Measurements from ENCODE around the gene OR52R1. TPM values are rescaled to one million over a fixed set of nuclear protein-coding genes. Genes with fewer than 3 reads are reported as not detected.

OR52R1 gene
- total RNA-seq, result not detected

- Mint-ChIP-seq H3K36me3 (ENCODE audit: low read depth) (no peaks in the 10 kb centered on the region), H3K27ac (no peak within 1 kb of the TSS), H3K9me3 (no peaks in the 10 kb centered on the region), H3K4me3 (no peak within 1 kb of the TSS), H3K4me1 (ENCODE audit: low read depth) (no peaks in the 10 kb centered on the region), H3K27me3 (peaks cover 5% of the 10 kb centered on the region)
- intact Hi-C loops (cut with micrococcal nuclease), result no loop called here
- DNase-seq (no peak), ATAC-seq (no peak)
- no peak for TF ChIP-seq CTCF (IDR thresholded peaks at IDR 0.05)
- CTCF ChIA-PET, result no interaction called here
- POLR2A ChIA-PET, result no interaction called here
These were observed at the start of gene OR52R1 for GRCh38 chr11:4804280-4804679. TSS of gene OR52R1 (minus strand) at chr11:4804380. CDS start at chr11:4804380, 0 bp downstream.

GRCh38 chr11:4851033-4851432 lies 46.9 kb upstream of the OR52R1 start:
- ChIA-PET CTCF (no interaction called here), POLR2A (no interaction called here)
- Mint-ChIP-seq H3K4me1 (ENCODE audit: low read depth) (no peaks in the 10 kb centered on the region), H3K4me3 (no peak overlapping the region), H3K27me3 (peaks cover 5% of the 10 kb centered on the region), H3K36me3 (ENCODE audit: low read depth) (no peaks in the 10 kb centered on the region), H3K27ac (no peak overlapping the region), H3K9me3 (no peaks in the 10 kb centered on the region)
- no peak for ATAC-seq
- DNase-seq, result no peak
- intact Hi-C loops (cut with micrococcal nuclease), result no loop called here
- TF ChIP-seq CTCF (IDR thresholded peaks at IDR 0.05), result no peak

GRCh38 chr11:4848908-4849532 lies 44.8 kb upstream of the OR52R1 start, which contains the start of gene OR51S1:
TSS of gene OR51S1 (minus strand) at chr11:4849208. CDS start at chr11:4849208, 0 bp downstream.
- no peak for ATAC-seq
- Mint-ChIP-seq H3K4me3 (no peak within 1 kb of the TSS), H3K27ac (no peak within 1 kb of the TSS), H3K36me3 (ENCODE audit: low read depth) (no peaks in the 10 kb centered on the region), H3K4me1 (ENCODE audit: low read depth) (no peaks in the 10 kb centered on the region), H3K9me3 (no peaks in the 10 kb centered on the region), H3K27me3 (peaks cover 5% of the 10 kb centered on the region)
- no peak for TF ChIP-seq CTCF (IDR thresholded peaks at IDR 0.05)
- CTCF ChIA-PET, result no interaction called here
- POLR2A ChIA-PET, result no interaction called here
- no peak for DNase-seq
- intact Hi-C loops (cut with micrococcal nuclease), result no loop called here

GRCh38 chr11:4839851-4840549 lies 35.8 kb upstream of the OR52R1 start:
- no peaks in the 10 kb centered on the region for H3K27me3 Mint-ChIP-seq
- ATAC-seq, result no peak
- no peak for TF ChIP-seq CTCF (IDR thresholded peaks at IDR 0.05)
- no peak overlapping the region for H3K27ac Mint-ChIP-seq
- no peaks in the 10 kb centered on the region for H3K36me3 Mint-ChIP-seq (ENCODE audit: low read depth)
- POLR2A ChIA-PET, result no interaction called here
- CTCF ChIA-PET, result no interaction called here
- H3K4me3 Mint-ChIP-seq, result no peak overlapping the region
- no peaks in the 10 kb centered on the region for H3K9me3 Mint-ChIP-seq
- H3K4me1 Mint-ChIP-seq (ENCODE audit: low read depth), result no peaks in the 10 kb centered on the region
- intact Hi-C loops (cut with micrococcal nuclease), result no loop called here
- DNase-seq, result no peak

GRCh38 chr11:4830909-4831308 lies 26.7 kb upstream of the OR52R1 start:
- ATAC-seq (no peak), DNase-seq (no peak)
- H3K27me3 Mint-ChIP-seq, result no peaks in the 10 kb centered on the region
- no peak for TF ChIP-seq CTCF (IDR thresholded peaks at IDR 0.05)
- H3K36me3 Mint-ChIP-seq (ENCODE audit: low read depth), result no peaks in the 10 kb centered on the region
- H3K4me1 Mint-ChIP-seq (ENCODE audit: low read depth), result no peaks in the 10 kb centered on the region
- intact Hi-C loops (cut with micrococcal nuclease), result no loop called here
- no peak overlapping the region for H3K27ac Mint-ChIP-seq
- ChIA-PET CTCF (no interaction called here), POLR2A (no interaction called here)
- no peaks in the 10 kb centered on the region for H3K9me3 Mint-ChIP-seq
- no peak overlapping the region for H3K4me3 Mint-ChIP-seq

Data from activated CD8-positive, alpha-beta T cell treated with anti-CD3 and anti-CD28 coated beads for 36 hours (primary cell).